Right cardiac atrium (tissue), 5 donors: ENCODE measurements around the gene MEIOB. TPM values are rescaled to one million over a fixed set of nuclear protein-coding genes. Genes with fewer than 3 reads are reported as not detected.
A peak's percentile ranks its signal among the peaks of the same experiment; 100 is the strongest.

Experiments
- ATAC-seq, 2 donors: fragments of 200-7000 bp; cut with Tn5 transposase; one replicate each; pipeline versions ENCODE4 v1.8.0 to v1.9.1; 2020; ENCODE audit warnings: moderate library complexity in 2 of 2, mild to moderate bottlenecking in 1 of 2
- DNase-seq, 3 donors: peaks; one replicate each; pipeline ENCODE4 v3.0.0-alpha.2; 2020
- H3K27ac ChIP-seq: one replicate; pipeline ENCODE4 v1.5.1; 2013; ENCODE audit warnings: mild to moderate bottlenecking, low read length, control low read depth, moderate library complexity
- H3K27me3 ChIP-seq: one replicate; pipeline ENCODE4 v1.6.1; 2013; ENCODE audit not compliant: control insufficient read depth, insufficient read depth
- H3K4me1 ChIP-seq: one replicate; pipeline ENCODE4 v1.6.1; 2013; ENCODE audit warnings: low read length; ENCODE audit not compliant: control insufficient read depth, insufficient read depth
- H3K4me3 ChIP-seq: one replicate; pipeline ENCODE4 v1.5.1; 2013; ENCODE audit warnings: low read length, control low read depth
- H3K9me3 ChIP-seq: one replicate; pipeline ENCODE4 v1.6.1; 2013; ENCODE audit warnings: low read length; ENCODE audit not compliant: control insufficient read depth
- WGBS: extraction: QIAGEN DNeasy Blood & Tissue Kit; methylation state at CpG from one replicate; pipeline ENCODE4 v1.1.7; 2013; 5-methylcytosine and 5-hydroxymethylcytosine counted together
- intact Hi-C, 4 donors: fragments of 100-400 bp; cut with DNase I; formaldehyde crosslinking; loops; one replicate each; pipeline versions ENCODE4 v1.11.0 to v1.14.0; 2022 to 2023
- polyA plus RNA-seq: library from polyadenylated mRNA; stranded (reverse); fragments of 200-250 nt; gene quantifications from one replicate; pipeline ENCODE4 v1.2.3, GENCODE V29; 2013
- total RNA-seq, 4 donors: library from RNA; stranded (reverse); fragmentation: NEBNext Ultra II Directional; extraction: Animal tissue kit (Norgen Biotek cat#: 25700); gene quantifications; one replicate each; pipeline ENCODE4 v1.2.1, GENCODE V29; 2021
- donor health status: healthy with polysubstance abuse.
- donor health status: DM: no; HTN: yes; CAD: no.
- donor health status: DM: no; HTN: no; CAD: no.
- donor health status: DM: no; HTN: yes; CAD: no; lungs with severe emphysema.
- donor health status: DM: yes; HTN: yes; CAD: no.

The MEIOB gene
- total and polyA plus RNA-seq, 5 donors = not detected

DNA sequence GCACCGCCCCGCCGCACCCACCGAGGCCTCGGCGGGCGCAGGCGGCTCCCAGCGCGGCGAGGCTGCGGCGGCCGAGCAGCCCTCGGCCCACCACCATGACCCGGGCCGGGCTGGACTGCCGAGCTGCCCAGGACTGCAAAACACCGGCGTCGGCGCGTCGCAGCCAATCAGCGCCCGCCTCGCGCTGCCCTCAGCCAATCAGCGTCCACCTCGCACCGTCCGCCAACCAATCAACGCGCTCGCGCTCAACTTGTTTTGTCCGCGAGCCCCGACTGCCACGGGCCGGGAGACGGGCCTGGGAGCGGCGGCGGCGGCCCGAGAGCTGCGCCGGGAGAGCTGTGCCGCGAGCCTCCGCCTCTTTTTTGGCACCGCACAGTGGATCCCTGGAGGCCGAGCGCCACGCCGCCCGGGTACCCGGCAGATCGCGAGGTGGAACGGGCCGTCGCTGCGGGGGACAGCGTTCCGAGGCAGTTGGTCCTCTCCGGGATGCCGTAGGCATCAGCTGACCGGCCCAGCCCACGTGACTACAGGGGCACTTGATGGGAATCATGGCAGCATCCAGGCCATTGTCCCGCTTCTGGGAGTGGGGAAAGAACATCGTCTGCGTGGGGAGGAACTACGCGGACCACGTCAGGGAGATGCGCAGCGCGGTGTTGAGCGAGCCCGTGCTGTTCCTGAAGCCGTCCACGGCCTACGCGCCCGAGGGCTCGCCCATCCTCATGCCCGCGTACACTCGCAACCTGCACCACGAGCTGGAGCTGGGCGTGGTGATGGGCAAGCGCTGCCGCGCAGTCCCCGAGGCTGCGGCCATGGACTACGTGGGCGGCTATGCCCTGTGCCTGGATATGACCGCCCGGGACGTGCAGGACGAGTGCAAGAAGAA lies 45.0 kb downstream of the MEIOB start, which contains the start of the genes FAHD1 and HAGH:
Gene FAHD1 (plus strand): TSS at position 516 of the 883 bp plus-strand sequence. CDS start 33 bp downstream, at position 549.
Gene HAGH (minus strand): TSS at position 135 of the 883 bp plus-strand sequence. CDS start 38 bp downstream, at position 97.
- intact Hi-C loops = no loop called here
- Histone ChIP-seq H3K27ac (peak within 1 kb of the TSS; percentile 85), H3K9me3 (no peaks in the 10 kb centered on the region), H3K4me1 (no peaks in the 10 kb centered on the region), H3K4me3 (peak within 1 kb of the TSS; percentile 71), H3K27me3 (no peaks in the 10 kb centered on the region)
- peak; percentile 93 to 97 (median 97) for DNase-seq
- WGBS = under 1% methylated on average over 104 of the region's 104 CpGs
- ATAC-seq = peak; percentile 95 to 97

DNA sequence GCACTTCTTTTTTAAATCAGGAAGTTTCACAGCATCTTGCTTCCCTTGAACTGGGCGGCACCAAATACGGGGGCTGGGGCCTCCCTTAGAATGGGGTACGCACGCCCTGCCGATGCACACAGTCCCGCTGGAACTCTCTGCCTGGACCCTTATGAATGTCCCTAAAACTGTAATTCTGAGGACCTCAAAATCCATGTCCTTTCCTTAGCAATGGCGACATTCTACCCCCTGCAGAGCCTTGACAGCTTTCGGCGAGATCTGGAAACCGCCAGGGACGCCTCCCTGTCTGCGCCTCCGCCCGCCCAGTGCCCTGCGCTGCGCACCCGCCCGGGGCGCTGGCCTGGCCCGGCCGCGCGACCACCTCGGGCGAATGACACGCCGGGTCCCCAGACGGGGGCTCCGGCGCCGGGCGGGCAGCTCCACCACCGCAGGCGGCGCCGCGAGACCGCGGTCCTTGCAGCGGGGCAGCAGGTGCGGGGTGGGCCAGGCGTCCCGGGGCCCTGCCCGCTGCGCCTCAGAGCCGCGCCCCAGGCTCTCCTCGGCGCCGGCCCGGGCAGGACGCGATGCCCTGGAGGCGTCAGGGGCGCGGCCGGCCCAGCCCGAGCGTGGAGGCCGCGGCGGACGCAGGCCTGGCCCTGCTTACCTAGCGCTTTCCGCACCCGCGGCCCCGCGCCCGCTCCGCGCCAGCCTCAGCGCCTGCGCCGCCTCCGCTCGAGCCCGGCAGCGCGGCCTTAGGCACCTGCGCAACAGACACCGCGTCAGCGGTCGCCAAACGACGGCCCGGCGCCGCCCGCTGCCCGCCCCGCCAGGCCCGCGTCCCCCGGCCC lies 45.9 kb downstream of the MEIOB start:
- WGBS = 1% methylated on average over 96 of the region's 96 CpGs
- Histone ChIP-seq H3K9me3 (no peaks in the 10 kb centered on the region), H3K27ac (peak overlapping the region; percentile 80), H3K27me3 (no peaks in the 10 kb centered on the region), H3K4me3 (peak overlapping the region; percentile 71), H3K4me1 (no peaks in the 10 kb centered on the region)
- DNase-seq (peak in 2 of 3 donors; percentile 53 to 65), ATAC-seq (peak; percentile 4 to 6)
- intact Hi-C loops = no loop called here

DNA sequence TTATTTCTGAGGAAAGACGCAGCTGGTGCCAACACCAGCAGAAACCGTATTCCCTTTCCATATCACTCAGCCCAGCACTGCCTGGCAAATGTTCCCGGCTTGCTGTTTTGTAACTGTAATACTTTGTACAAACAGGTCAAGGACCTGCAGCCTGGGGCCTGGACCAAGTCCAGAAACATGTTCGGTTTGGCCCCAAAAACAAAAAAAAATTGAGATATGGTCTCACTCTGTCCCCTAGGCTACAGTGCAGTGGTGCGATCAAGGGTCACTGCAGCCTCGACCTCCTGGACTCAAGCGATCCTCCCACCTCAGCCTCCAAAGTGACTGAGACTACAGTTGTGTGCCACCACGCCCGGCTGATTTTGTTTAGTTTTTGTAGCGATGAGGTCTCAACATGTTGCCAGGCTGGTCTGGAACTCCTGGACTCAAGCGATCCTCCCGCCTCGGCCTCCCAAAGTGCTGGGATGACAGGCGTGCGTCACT lies 46.5 kb downstream of the MEIOB start:
- no peak for ATAC-seq
- Histone ChIP-seq H3K27me3 (no peaks in the 10 kb centered on the region), H3K4me3 (peak overlapping the region; percentile 71), H3K27ac (no peak overlapping the region), H3K9me3 (no peaks in the 10 kb centered on the region), H3K4me1 (no peaks in the 10 kb centered on the region)
- 71% methylated on average over 15 of the region's 15 CpGs for WGBS
- intact Hi-C loops = no loop called here
- DNase-seq = peak in 1 of 3 donors; percentile 43

DNA sequence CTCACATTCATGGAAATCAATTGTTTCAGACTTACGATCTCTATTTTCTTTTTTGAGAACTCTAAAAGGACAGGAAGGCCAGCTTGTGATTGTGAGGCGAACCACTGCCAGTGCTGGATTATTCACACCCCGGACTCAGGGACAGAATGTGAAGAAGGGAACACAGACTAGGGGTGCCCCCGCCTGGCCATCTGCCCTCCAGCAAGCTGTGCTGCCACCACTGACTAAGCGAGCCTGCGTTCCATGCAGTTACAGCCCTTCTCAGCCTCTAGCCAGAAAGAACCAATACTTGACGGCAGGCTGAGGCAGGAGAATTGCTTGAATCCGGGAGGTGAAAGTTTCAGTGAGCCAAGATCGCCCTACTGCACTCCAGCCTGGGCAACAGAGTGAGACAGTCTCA lies 48.1 kb downstream of the MEIOB start:
- WGBS = 50% methylated on average over 9 of the region's 9 CpGs
- no peak for ATAC-seq
- Histone ChIP-seq H3K27me3 (no peaks in the 10 kb centered on the region), H3K9me3 (no peaks in the 10 kb centered on the region), H3K4me1 (no peaks in the 10 kb centered on the region), H3K4me3 (no peak overlapping the region), H3K27ac (no peak overlapping the region)
- peak in 2 of 3 donors; percentile 73 to 77 for DNase-seq
- intact Hi-C loops = no loop called here

DNA sequence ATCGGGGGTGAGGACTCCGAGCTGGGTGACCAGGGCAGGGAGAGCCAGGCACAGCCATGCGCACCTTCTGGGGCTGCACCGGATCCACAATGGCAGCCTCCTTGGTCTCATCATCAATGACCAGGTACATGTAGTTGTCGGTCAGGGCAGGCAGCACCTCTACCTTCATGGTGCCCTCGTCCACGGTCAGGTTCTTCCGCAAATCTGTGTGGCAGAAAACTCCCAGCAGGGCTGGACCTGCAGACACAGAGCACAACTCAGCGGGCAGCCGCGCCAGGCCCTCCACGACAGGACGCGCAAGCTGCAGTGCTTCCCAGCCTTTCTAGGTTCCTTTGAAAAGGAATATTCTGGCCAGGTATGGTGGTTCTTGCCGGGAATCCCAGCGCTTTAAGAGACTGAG lies 49.2 kb downstream of the MEIOB start:
- 93% methylated on average over 16 of the region's 16 CpGs for WGBS
- Histone ChIP-seq H3K4me3 (no peak overlapping the region), H3K27ac (no peak overlapping the region), H3K27me3 (no peaks in the 10 kb centered on the region), H3K4me1 (no peaks in the 10 kb centered on the region), H3K9me3 (no peaks in the 10 kb centered on the region)
- ATAC-seq = no peak
- intact Hi-C loops = no loop called here
- DNase-seq = peak in 1 of 3 donors; percentile 33

DNA sequence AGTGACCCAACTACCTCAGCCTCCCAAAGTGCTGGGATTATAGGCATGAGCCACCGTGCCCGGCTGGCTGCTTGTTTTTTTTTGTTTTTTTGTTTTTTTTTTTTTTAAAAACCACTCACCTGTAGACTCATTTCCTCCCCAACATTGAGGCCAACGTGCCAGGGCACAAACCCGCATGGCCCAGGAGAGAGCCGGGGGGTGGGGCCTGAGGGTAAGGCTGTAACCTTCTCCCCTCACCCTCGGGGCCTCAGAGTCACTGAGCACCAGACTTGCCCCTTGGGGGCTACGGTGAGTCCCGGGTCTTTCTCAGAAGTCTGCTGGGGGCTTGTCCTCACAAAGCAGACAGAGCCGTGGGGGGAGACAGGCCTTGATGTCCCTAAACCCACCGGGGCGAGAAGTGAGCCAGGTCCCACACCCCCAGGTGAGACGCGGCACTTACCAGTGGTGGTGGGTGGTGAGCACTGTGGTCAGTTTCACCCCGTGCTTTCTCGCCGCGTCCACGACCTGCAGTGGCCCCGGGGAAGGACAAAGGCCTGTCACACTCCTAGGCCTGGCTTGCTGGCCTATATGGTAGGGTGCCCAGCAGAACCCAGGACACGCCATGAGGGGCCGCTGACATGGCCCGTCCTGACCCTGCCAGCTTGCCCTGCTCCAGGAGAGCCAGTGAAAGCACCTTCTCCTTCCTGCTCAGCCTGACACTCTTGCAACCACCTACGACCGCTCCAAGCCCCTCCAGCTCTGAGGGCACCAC lies 49.9 kb downstream of the MEIOB start:
- H3K4me1 ChIP-seq = no peaks in the 10 kb centered on the region
- intact Hi-C loops = no loop called here
- H3K4me3 ChIP-seq = no peak overlapping the region
- DNase-seq (no peak), ATAC-seq (no peak)
- no peaks in the 10 kb centered on the region for H3K9me3 ChIP-seq
- WGBS = 95% methylated on average over 24 of the region's 24 CpGs
- H3K27me3 ChIP-seq = no peaks in the 10 kb centered on the region
- no peak overlapping the region for H3K27ac ChIP-seq

DNA sequence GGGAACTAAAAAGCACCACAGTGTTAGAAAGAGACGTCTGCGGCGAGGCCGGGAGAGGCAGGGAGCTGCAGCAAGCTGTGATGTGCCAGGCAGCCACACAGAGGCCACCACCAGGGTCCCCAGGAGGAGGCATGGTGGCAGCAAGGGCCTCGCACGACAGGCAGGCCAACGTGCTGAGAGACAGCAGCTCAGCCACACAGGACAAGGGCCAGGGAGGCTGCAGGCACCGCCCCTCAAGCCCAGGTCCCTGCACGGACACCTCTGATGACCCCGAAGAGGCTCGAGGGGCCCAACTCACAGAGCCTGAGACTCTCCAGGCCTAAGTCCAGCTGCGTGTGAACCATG lies 51.0 kb downstream of the MEIOB start:
- intact Hi-C loops = no loop called here
- H3K27me3 ChIP-seq = no peaks in the 10 kb centered on the region
- H3K9me3 ChIP-seq = no peaks in the 10 kb centered on the region
- 88% methylated on average over 12 of the region's 12 CpGs for WGBS
- ATAC-seq = no peak
- no peak overlapping the region for H3K27ac ChIP-seq
- no peak overlapping the region for H3K4me3 ChIP-seq
- no peak for DNase-seq
- no peaks in the 10 kb centered on the region for H3K4me1 ChIP-seq

DNA sequence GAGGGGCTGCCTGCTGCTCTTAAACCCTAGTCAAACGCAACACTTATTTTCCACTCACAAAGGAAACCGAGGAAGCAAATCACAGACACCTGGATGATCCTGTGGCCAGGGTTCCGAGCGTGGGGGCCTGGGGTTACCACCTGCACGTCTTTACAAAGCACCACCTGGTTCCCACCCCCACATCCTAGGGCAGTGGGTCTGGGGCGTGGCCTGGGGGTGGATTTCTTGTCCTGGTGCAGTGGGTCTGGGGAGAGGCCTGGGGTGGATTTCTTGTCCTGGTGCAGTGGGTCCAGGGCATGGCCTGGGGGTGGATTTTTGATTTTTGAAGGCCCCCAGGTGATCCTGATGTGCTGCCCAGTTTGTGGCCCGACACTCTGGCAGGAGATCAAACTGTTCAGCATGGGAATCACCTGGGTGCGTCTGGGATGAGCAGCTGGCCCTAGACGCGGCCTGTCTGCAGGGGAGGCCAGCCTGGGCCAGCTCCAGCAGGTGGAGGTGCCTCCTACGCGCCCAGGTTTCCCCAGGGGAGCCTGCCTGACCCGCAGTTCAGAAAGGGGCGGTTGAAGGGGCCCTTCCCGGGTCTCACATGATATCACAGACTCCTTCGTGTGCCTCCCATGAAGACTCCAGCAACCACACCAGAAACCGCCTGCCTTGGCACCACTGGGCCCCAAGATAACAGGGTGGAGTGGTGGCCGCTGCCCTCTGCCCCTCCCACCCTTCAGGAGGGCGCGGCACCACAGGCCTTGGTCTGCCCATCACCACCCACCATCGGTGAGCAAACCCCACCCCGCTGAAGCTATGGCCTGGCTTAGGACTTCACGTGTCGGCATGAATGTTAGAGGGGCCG lies 51.6 kb downstream of the MEIOB start:
- no peak for ATAC-seq
- Histone ChIP-seq H3K9me3 (no peaks in the 10 kb centered on the region), H3K27me3 (no peaks in the 10 kb centered on the region), H3K27ac (no peak overlapping the region), H3K4me3 (no peak overlapping the region), H3K4me1 (no peaks in the 10 kb centered on the region)
- 92% methylated on average over 25 of the region's 25 CpGs for WGBS
- intact Hi-C loops = no loop called here
- DNase-seq = peak in 1 of 3 donors; percentile 44

DNA sequence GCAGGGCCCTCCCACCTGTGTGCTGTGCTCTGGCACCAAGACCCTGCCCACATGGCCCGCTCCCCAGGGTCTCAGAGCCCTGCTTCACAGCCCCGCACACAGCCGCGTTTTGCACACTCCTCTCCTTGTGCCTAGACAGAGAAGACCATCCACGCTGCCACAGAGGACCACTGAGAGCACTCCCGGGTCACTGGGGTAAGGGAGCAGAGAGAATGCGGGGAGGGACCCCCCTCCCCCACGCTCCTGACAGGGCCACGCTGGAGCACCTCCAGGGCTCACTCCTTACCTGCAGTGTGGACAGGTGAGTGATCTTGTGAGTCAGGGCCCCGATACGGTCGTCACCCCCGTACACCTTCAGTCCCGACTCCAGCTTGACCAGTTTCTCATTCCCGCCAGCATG lies 52.4 kb downstream of the MEIOB start:
- intact Hi-C loops = no loop called here

More for the DNA sequence above, 52.4 kb downstream of the MEIOB start:
- Histone ChIP-seq H3K27ac (no peak overlapping the region), H3K4me3 (no peak overlapping the region), H3K27me3 (no peaks in the 10 kb centered on the region), H3K4me1 (no peaks in the 10 kb centered on the region), H3K9me3 (no peaks in the 10 kb centered on the region)
- 94% methylated on average over 15 of the region's 15 CpGs for WGBS
- no peak for DNase-seq
- no peak for ATAC-seq
